GM19452 (cell line): ENCODE data around the gene CCDC184.
"Not testable (repeated sequence)": the region's sequence is repeated elsewhere in the genome, so short reads cannot be mapped to it uniquely, and the experiment has no call there.

Experiments
- ATAC-seq: cut with Tn5 transposase; IDR thresholded peaks from one replicate; pipeline ENCODE4 v1.9.1; 2021; ENCODE audit not compliant: unreplicated experiment

Gene CCDC184

GRCh38 chr12:48183091-48183875 is at the start of gene CCDC184:
Gene CCDC184 (plus strand): TSS chr12:48183644. CDS start chr12:48184123, 479 bp downstream.
- peak; percentile 72 for ATAC-seq

- no peak for ATAC-seq
Measured at GRCh38 chr12:48135027-48135426, 48.4 kb upstream of the CCDC184 start.

- ATAC-seq, result no peak
Measured at GRCh38 chr12:48142818-48143674, 40.4 kb upstream of the CCDC184 start.

- ATAC-seq, result no peak
Measured at GRCh38 chr12:48143898-48144297, 39.5 kb upstream of the CCDC184 start.

GRCh38 chr12:48145981-48146380 is 37.5 kb upstream of the CCDC184 start:
- ATAC-seq, result no peak

- ATAC-seq, result no peak
Measured at GRCh38 chr12:48151103-48151771, 32.2 kb upstream of the CCDC184 start.

GRCh38 chr12:48155786-48156185 is 27.7 kb upstream of the CCDC184 start:
- ATAC-seq, result not testable (repeated sequence)

- no peak for ATAC-seq
Measured at GRCh38 chr12:48156652-48157017, 26.8 kb upstream of the CCDC184 start.

- ATAC-seq, result peak; percentile 87
Measured at GRCh38 chr12:48157018-48157888, 26.2 kb upstream of the CCDC184 start, which contains the start of gene ASB8. Gene ASB8 (minus strand): TSS chr12:48157515. CDS start chr12:48153496, 4,019 bp downstream.

- no peak for ATAC-seq
Measured at GRCh38 chr12:48157889-48158370, 25.5 kb upstream of the CCDC184 start.

GRCh38 chr12:48160046-48160445 is 23.4 kb upstream of the CCDC184 start:
- ATAC-seq, result no peak

GRCh38 chr12:48160807-48161206 is 22.6 kb upstream of the CCDC184 start:
- no peak for ATAC-seq

GRCh38 chr12:48163150-48163747 is 20.2 kb upstream of the CCDC184 start:
- ATAC-seq, result no peak

GRCh38 chr12:48164451-48164850 is 19.0 kb upstream of the CCDC184 start:
- ATAC-seq, result no peak

- no peak for ATAC-seq
Measured at GRCh38 chr12:48165089-48165981, 18.1 kb upstream of the CCDC184 start.

GRCh38 chr12:48169011-48169410 is 14.4 kb upstream of the CCDC184 start:
- ATAC-seq, result no peak

- no peak for ATAC-seq
Measured at GRCh38 chr12:48175613-48176416, 7.6 kb upstream of the CCDC184 start.

- ATAC-seq, result no peak
Measured at GRCh38 chr12:48176417-48176751, 7.1 kb upstream of the CCDC184 start.
